NCI-H69 (cell line): ENCODE results near the gene NCLN.
"Not testable (repeated sequence)": the region's sequence is repeated elsewhere in the genome, so short reads cannot be mapped to it uniquely, and the experiment has no call there.

ENCODE experiments used
- DNase-seq: peaks from one replicate; lab custom pipeline; 2025; lab: John Stamatoyannopoulos, UW

The NCLN gene, protein sequence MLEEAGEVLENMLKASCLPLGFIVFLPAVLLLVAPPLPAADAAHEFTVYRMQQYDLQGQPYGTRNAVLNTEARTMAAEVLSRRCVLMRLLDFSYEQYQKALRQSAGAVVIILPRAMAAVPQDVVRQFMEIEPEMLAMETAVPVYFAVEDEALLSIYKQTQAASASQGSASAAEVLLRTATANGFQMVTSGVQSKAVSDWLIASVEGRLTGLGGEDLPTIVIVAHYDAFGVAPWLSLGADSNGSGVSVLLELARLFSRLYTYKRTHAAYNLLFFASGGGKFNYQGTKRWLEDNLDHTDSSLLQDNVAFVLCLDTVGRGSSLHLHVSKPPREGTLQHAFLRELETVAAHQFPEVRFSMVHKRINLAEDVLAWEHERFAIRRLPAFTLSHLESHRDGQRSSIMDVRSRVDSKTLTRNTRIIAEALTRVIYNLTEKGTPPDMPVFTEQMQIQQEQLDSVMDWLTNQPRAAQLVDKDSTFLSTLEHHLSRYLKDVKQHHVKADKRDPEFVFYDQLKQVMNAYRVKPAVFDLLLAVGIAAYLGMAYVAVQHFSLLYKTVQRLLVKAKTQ

DNA sequence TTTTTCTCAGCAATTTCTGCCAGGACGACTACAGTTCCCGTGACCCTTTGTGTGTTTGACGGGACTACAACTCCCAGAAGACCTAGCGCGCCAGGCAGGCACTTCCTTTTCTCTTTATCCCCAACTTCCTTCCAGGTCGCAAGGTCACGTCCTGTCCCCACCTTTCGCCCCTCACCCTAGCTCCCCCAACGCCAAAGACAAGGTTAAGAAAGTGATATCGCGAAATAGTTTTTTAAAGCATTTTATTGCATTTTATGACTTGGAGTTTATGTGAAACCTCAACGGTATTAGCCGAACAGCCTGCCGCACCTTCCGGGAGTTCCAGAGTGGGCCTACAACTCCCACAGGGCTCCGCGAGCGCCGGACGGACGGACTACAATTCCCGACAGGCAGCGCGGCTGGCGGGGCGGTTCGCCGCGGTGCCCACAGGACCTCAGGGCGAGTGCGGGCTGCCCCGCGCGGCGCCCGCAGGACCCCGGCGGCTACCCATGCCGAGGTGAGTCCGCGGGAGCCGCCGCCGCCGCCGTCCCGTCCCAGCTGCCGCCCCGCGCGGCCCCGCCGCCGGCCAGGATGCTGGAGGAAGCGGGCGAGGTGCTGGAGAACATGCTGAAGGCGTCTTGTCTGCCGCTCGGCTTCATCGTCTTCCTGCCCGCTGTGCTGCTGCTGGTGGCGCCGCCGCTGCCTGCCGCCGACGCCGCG lies at the start of gene NCLN:
NCLN (plus strand) TSS at position 470 of the 699 bp plus-strand sequence; CDS start at position 571, 101 bp downstream.
- DNase-seq = peak; percentile 96

DNA sequence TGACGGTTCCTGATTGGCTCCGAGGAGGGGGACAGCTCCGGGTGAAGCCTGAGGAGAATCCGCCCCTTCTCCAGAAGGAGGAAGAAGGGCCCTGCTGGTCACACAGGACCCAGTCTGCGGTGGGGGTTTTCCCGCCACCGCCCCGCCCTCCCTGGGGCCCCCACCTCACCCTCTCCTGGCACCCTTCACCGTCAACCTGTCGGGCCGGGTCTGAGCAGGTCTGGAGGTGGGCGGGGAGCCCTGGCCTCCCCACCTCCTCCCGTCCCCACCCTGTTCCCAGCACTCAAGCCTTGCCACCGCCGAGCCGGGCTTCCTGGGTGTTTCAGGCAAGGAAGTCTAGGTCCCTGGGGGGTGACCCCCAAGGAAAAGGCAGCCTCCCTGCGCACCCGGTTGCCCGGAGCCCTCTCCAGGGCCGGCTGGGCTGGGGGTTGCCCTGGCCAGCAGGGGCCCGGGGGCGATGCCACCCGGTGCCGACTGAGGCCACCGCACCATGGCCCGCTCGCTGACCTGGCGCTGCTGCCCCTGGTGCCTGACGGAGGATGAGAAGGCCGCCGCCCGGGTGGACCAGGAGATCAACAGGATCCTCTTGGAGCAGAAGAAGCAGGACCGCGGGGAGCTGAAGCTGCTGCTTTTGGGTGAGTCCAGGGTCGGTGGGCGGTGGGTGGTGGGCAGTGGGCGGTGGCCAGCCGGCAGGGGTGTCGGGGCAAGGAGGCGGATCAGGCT lies 49.6 kb upstream of the NCLN start, which contains the start of gene GNA15:
GNA15 (plus strand) TSS at position 73 of the 723 bp plus-strand sequence; CDS start at position 491, 418 bp downstream.
- DNase-seq = no peak

DNA sequence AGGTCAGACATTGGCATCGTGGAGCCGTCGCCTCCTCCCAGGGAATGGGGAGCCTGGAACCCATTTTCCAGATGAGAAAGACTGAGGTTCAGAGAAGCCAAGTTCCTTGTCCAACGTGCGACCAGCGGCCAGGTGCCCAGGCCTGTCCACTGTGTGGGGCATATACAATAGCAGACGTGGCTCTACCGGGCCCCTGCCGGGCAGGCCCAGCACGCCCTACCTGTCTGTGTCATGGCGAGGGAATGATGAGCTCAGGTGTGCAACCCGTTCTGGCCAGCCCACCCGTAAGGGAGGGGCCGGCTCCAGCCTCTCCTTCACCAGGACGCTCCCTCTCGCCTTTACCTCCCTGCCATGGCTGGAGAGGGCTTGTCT lies 49.1 kb upstream of the NCLN start:
- DNase-seq = no peak

DNA sequence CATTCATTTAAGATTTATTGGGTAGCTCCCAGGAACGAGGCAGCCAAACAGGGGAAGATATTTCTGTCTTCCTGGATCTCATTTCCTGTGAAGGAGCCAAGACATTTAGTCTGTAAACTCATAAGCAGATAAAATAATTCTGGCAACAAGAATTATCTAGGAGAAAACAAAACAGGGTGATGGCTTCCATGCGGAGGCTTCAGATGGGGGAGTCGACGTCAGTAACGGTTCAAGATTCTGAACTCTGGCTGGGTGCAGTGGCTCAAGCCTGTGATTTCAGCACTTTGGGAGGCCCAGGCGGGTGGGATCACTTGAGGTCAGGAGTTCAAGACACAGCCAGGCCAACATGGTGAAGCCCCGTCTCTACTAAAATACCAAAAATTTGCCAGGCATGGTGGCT lies 48.6 kb upstream of the NCLN start:
- DNase-seq = no peak

DNA sequence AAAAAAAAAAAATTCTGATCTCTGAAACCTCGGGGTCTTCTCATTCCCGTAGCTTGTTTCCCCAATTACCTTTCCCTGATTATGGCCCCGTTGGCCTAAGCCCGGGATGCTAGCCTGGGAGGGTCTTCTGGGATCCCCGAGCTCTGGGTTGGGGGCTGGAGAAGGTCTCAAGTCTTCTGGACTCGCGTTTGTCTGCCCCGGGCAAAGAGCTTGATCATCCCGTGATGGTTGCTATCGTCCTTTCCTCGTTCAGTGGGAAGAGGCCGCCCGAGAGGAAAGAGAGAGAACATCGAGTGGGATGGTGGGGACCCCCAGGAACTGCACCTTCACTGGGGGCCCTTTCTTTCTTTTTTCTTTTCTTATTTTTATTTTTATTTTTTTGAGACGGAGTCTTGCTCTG lies 47.5 kb upstream of the NCLN start:
- no peak for DNase-seq

DNA sequence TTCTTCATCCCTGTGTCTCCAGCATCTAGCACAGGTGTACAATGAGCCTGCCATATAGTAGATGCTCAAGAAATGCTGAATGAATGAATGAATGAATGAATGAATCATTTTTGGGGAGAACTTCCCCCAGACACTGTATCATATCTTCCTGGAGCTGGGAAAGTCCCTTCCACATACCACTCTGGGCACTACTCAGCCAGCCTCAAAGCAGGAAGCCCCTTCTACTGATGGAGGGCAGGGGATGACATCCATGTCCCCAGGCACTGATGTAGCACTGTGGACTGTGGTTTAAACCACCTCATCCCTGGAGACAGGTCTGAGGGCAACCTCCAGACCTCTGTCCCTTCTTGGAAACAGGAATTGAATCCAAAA lies 45.1 kb upstream of the NCLN start:
- DNase-seq = no peak

DNA sequence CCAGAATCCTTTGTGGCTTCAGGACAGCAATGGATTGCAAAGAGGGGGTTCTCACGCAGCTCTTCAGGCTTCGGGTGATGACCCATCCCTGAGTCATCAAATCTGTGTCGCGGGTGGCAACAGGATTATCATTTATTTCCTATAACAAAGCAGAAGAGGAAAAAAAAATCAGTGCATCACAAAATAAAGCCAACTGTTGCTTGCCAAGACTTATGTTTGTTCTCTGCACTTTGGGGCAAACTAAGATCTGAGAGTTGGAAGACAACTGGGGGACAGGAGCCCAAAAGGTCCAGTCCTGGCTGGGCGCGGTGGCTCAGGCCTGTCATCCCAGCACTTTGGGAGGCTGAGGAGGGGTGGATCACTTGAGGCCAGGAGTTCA lies 43.4 kb upstream of the NCLN start:
- DNase-seq = no peak

DNA sequence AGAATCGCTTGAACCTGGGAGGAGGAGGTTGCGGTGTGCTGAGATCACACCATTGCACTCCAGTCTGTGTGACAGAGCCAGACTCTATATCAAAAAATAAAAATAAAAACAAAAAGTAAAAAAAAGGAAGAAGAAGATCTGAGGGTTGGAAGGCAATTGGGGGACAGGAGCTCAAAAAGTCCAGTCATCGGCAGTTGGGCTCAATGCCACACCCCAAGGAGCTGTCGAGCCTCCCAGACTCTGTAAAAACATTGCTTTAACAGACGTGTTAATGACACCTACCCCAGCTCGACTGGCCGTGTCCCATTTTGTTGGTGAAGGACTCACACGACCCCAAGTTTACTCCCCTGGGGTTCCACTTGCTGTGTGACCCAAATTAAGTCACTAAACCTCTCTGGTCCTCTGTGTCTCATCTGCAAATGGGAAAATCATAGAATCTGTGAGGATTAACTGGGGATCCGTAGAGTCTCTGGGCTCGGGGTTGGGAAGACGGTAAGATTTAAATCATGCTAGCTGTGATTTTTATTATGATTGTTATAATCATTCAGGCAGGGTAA lies 42.9 kb upstream of the NCLN start:
- no peak for DNase-seq

DNA sequence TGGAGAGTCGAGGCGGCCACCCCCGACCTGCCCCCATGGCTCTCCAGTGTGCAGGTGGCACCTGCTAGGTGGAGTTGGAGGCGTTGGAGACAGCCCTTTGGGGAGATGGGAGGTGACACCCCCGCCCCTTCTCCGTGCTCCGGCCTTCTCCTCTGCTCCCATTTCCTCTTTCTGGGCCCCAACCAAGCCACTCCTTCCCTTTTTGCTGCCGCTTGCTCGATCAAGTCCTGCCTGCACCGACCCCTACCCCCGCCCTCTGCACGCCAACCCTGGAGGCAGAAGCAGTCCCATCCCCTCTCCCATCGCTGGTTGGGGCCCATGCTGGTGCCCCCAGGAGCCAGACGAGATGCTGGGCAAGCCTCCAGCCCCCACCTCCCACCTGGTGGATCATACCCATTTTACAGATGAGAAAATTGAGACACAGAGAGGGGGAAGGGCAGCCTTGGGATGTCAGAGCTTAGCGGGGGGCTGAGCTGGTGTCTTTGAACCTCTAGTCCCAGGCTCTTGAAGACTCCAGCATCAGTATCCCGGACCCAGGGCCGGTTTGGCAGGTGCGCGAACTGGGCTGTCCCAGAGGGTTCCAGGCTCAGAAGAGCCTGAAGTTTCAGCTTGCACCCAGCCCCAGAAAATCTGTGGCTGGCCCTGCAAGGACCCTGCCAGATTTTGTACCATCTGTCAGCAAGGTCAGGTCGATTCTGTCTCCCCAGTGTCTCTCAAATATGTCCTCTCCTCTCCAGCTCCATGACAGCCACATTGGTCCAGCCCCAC lies 39.6 kb upstream of the NCLN start:
- no peak for DNase-seq

DNA sequence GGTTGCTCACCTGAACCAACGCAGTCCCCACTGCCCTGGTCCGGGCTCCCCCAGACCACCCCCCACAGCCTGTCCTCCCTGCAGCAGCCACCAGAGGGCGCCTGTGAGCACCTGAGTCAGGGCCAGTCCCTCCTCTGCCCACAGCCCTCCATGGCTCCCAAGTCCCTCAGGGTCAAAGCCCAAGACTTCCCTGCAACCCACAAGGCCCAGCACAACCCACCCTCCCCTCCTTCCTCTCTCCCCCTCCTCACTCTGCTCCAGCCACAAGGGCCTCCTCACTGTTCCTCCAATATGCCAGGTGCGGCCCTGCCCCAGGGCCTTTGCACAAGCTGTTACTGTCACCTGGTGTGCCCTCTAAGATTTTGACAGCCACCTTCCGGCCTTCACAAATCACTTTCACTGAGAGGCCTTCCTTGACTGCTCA lies 39.0 kb upstream of the NCLN start:
- DNase-seq = peak; percentile 26

DNA sequence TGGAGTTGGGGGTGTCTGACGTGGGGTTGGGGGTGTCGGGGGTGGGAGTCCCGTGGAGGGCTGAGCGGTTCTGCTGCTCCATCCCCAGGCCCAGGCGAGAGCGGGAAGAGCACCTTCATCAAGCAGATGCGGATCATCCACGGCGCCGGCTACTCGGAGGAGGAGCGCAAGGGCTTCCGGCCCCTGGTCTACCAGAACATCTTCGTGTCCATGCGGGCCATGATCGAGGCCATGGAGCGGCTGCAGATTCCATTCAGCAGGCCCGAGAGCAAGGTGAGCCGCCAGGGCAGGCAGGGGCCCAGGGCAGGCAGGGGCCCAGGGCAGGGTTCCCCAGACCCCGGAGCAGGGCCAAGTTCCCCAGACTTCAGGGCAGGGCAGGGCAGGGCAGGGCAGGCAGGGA lies 37.2 kb upstream of the NCLN start:
- no peak for DNase-seq

DNA sequence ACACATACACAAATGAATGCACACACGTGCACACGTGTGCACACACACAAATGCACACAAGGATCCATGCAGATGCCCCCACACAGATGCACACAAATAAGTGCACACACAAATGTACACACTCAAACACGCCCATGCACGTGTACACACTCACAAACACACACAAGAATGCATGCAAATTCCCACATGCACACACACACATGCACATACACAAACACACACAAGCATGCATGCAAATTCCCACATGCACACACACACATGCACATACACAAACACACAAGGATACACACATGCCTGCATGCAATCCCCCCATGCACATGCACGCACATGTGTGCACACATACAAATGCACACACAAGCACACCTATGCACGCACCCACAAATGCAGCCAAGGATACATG lies 36.6 kb upstream of the NCLN start:
- DNase-seq = no peak

DNA sequence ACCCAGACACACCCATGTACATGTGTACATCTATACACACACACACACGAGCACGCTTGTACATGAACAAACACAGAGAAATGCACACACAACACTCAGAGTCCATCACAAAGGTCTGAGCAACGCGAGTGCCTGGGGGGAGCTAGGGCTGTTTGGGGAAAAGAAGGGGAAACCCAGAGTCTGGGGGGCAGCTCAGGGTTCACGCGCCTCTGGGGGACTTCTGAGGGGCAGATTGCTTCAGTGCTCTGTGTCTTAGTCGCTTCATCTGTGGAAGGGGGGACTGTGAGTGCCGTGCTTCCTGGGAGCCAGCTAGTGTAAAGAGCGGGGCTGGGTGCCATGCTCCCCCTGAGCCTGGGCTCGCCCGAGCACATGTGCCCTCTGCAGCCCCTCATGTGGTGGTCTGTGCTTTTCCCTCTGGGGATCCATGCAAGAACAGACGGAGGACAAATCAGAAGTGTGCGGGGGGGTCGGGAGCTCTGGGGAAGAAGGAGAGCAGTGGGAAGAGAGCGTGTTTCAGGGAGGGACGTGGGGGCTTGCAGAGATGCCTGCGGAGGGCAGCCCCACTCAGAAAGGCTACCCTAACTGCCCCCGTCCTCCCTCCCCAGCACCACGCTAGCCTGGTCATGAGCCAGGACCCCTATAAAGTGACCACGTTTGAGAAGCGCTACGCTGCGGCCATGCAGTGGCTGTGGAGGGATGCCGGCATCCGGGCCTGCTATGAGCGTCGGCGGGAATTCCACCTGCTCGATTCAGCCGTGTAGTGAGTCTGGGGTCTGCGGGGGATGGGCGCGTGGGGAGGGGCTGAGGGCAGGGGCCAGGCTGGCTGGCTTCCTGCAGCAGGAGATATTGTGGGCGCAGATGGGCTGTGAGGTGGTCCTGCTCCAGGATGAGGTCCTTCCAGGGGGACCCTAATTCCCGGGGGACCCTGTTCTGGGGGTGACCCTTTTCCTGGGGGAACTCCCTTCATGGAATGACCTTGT lies 35.9 kb upstream of the NCLN start:
- DNase-seq = no peak

DNA sequence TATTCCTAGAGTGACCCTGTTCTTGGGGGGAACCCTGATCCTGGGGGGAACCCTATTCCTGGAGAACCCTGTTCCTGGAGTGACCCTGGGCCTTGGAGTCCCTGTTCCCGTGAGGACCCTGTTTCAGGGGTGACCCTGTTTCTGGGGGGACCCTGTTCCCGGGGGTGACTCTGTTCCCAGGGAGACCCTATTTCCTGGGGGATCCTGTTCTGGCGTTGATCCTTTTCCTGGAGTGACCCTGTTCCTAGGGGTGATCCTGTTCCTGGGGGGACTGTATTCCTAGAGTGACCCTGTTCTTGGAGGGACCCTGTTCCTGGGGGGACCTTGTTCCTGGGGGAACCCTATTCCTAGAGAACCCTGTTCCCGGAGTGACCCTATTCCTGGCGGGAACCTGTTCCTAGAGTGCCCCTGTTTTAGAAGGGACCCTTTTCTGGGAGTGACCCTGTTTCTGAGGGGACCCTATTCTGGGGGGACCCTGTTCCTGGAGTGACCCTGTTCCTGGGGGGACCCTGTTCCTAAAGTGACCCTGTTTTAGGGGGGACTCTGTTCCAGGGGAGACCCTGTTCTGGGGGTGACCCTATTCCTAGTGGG lies 34.9 kb upstream of the NCLN start:
- no peak for DNase-seq

DNA sequence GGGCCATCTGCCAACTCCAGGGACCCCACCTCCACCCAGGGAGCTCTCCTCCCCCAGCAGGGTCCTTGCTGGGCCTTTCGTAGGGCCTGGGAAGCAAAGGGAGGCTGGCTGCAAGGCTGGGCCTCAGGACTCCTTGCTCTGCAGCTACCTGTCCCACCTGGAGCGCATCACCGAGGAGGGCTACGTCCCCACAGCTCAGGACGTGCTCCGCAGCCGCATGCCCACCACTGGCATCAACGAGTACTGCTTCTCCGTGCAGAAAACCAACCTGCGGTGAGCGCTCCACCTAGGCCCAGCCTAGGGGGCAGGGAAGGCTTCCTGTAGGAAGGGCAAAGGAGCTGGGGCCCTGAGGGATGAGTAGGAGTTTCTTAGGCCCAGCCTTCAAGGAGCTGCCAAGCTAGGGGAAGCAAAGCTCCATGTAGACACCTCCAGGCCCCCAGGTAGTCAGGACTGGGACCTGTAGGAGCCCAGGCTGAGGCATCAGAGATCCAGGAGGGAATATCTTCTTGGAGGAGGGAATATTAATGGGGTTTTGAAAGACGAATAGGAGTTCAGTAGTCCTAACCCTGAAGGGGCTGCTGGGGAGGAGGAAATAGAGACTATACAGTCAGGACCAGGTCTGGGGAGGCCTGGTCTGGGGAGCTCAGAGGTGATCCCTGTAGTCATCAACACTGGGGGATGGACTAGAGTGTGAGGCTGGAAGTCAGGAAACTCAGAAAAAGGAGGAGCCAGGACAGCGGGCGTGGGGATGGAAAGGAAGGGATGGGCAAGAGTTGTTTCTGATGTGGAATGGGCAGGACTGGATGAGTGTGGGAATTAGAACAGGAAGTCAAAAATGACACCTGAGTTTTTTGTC lies 33.9 kb upstream of the NCLN start:
- DNase-seq = no peak

DNA sequence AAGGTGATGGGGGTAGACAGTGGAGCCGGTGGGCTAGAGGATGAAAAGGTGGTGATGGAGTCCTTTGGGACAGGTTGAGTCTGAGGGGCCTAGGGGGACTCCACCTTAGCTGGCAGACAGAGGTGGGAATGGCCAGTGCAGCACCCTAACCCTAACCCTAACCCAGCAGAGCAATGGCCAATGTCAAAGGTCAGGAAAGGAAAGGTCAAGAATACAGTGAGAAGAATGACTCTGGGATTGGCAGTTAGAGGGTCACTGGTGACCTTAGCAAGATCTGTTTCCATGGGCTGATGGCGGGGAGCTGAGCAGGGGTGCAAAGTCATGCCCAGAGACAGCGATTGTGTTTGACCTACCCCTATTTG lies 33.3 kb upstream of the NCLN start:
- no peak for DNase-seq

DNA sequence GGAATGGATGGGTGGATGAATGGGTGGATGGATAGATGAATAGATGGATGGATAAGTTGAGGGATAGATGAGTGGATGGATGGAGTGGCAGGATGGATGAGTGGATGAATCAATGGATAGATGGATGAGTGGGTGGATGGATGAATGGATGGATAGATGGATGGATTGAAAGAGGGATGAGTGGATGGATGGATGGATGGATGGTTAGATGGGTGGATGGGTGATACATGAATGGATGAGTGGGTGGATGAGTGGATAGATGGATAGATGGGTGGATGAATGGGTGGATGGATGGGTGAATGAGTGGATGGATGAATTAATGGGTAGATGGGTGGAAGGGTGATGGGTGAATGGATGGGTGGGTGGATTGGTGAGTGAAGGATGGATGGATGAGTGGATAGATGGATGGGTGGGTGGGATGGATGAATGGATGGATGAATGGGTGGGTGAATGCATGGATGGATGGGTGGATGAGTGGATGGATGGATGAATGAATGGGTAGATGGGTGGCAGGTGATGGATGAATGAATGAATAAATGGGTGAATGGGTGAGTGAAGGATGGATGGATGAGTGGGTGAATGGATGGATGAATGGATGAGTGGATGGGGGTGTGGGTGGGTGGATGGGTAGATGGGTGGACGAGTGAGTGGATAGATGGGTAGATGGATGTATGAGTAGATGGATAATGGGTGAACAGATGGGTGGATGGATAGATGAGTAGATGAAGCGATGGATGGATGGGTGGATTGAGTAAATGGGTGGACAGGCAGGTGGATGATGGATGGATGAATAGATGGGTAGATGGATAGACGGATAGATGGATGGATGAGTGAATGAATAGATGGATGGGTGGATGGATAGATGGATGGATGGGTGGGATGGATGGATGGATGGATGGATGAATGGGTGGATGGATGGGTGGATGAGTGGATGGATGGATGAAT lies 32.2 kb upstream of the NCLN start:
- DNase-seq = no peak

DNA sequence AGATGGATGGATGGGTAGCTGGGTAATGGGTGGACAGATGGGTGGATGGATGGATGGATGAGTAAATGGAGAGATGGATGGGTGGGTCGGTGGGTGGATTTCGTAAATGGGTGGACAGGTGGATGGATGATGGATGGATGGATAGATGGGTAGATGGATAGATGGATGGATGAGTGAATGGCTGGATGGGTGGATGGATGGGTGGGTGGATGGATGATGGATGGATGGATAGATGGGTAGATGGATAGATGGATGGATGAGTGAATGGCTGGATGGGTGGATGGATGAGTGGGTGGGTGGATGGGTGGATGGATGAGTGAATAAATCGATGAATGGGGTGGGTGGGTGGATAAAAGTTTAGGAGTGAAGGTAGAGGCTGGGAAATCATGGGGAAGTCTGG lies 31.3 kb upstream of the NCLN start:
- DNase-seq = not testable (repeated sequence)
